ENCODE measurements around the gene TMEM87A.

GRCh38 chr15:42267286-42267685, 5.9 kb downstream of the TMEM87A start:
- TF ChIP-seq CREB1 (CRISPR knock-in tag; IDR thresholded peaks at IDR 0.05; ENCODE audit: low read depth): no peak
- TF ChIP-seq CTCF (conservative IDR thresholded peaks at IDR 0.05; ENCODE audit: low read depth in 2 of 2): no peak
- no peak for TF ChIP-seq EZH2phosphoT487 (IDR thresholded peaks at IDR 0.05; ENCODE audit: unreplicated experiment)
- TF ChIP-seq REST (IDR thresholded peaks at IDR 0.05; ENCODE audit: unreplicated experiment): no peak
- TF ChIP-seq JUNB (IDR thresholded peaks at IDR 0.05; ENCODE audit: unreplicated experiment): no peak
- no peak for TF ChIP-seq POLR2AphosphoS5 (IDR thresholded peaks at IDR 0.05; ENCODE audit: low read depth)
- no peak for TF ChIP-seq EZH2 (IDR thresholded peaks at IDR 0.05; ENCODE audit: low read depth, unreplicated experiment)
- TF ChIP-seq ZNF331 (CRISPR knock-in tag; IDR thresholded peaks at IDR 0.05; ENCODE audit: low read depth): no peak
- no peak for TF ChIP-seq ZNF462 (CRISPR knock-in tag; IDR thresholded peaks at IDR 0.05)
